SK-N-SH (cell line): Measurements from ENCODE around the gene PTPRD. TPM values are rescaled to one million over a fixed set of nuclear protein-coding genes. Genes with fewer than 3 reads are reported as not detected.

Source experiments
- CTCF ChIA-PET: fragments of 300-600, 350-600 bp; formaldehyde crosslinking; extraction: SDS; loops from one replicate; lab custom pipeline; 2021; lab: Yijun Ruan, JAX
- POLR2A ChIA-PET: fragments of 350-600 bp; sonication (Branson Sonifier 250); formaldehyde crosslinking; extraction: SDS; loops from one replicate; lab custom pipeline; 2020; ENCODE audit warnings: antibody characterized with exemption, inconsistent platforms; lab: Yijun Ruan, JAX
- DNase-seq: peaks from one replicate; pipeline ENCODE4 v3.0.0; 2012
- H2AFZ ChIP-seq: fragments of 200-600 bp; sonication (generic); 2 replicates; pipeline ENCODE4 v1.8.1; 2016; ENCODE audit warnings: antibody characterized with exemption, mild to moderate bottlenecking, low read depth
- H3F3A ChIP-seq: fragments of 200-600 bp; sonication (generic); replicated peaks from 2 replicates; pipeline ENCODE3; 2016; ENCODE audit warnings: antibody characterized with exemption, mild to moderate bottlenecking; ENCODE audit not compliant: insufficient read depth
- H3K27ac ChIP-seq, 2 experiments: fragments of 200-500 bp in 1 of 2; fragments of 200-600 bp in 1 of 2; sonication (Bioruptor generic) in 1 of 2; sonication (generic), shearing (Covaris generic) in 1 of 2; 2 replicates each; pipeline versions ENCODE4 v1.5.1 to v1.6.1; 2014 to 2016; ENCODE audit warnings: low read depth in 2 of 2, inconsistent platforms in 1 of 2, low read length in 1 of 2, mild to moderate bottlenecking in 1 of 2, mixed read lengths in 1 of 2
- H3K27me3 ChIP-seq: fragments of 200-600 bp; sonication (generic), shearing (Covaris generic); 2 replicates; pipeline ENCODE4 v1.6.1; 2016; ENCODE audit warnings: mixed run types; ENCODE audit not compliant: insufficient read depth
- H3K36me3 ChIP-seq, 2 experiments: fragments of 200-500 bp in 1 of 2; fragments of 200-600 bp in 1 of 2; sonication (Bioruptor generic) in 1 of 2; sonication (generic) in 1 of 2; replicated peaks in 1 of 2; 2 replicates each; pipeline versions ENCODE3 to v1.5.1; 2014 to 2016; ENCODE audit warnings: low read length in 1 of 2, mild to moderate bottlenecking in 1 of 2; ENCODE audit not compliant: insufficient read depth in 2 of 2, control insufficient read depth in 1 of 2
- H3K4me1 ChIP-seq, 2 experiments: fragments of 200-500 bp in 1 of 2; fragments of 200-600 bp in 1 of 2; sonication (Bioruptor generic) in 1 of 2; sonication (generic), shearing (Covaris generic) in 1 of 2; 2 replicates each; pipeline versions ENCODE4 v1.5.1 to v1.6.1; 2014 to 2016; ENCODE audit warnings: low read depth in 1 of 2, low read length in 1 of 2, mixed run types in 1 of 2; ENCODE audit not compliant: insufficient read depth in 2 of 2, control insufficient read depth in 1 of 2
- H3K4me2 ChIP-seq: fragments of 200-600 bp; sonication (generic), shearing (Covaris generic); 2 replicates; pipeline ENCODE4 v1.6.1; 2017; ENCODE audit warnings: mixed run types
- H3K4me3 ChIP-seq, 2 experiments: fragments of 200-500 bp in 1 of 2; fragments of 200-600 bp in 1 of 2; sonication (Bioruptor generic) in 1 of 2; sonication (generic), shearing (Covaris generic) in 1 of 2; 2 replicates each; pipeline versions ENCODE4 v1.5.1 to v1.8.1; 2014 to 2016; ENCODE audit warnings: low read depth in 2 of 2, inconsistent platforms in 1 of 2, low read length in 1 of 2, mild to moderate bottlenecking in 1 of 2, mixed read lengths in 1 of 2, moderate library complexity in 1 of 2
- H3K79me2 ChIP-seq: fragments of 200-600 bp; sonication (generic); 2 replicates; pipeline ENCODE4 v1.8.1; 2017; ENCODE audit warnings: mild to moderate bottlenecking; ENCODE audit not compliant: insufficient read depth
- H3K9ac ChIP-seq: fragments of 200-600 bp; sonication (generic); 2 replicates; pipeline ENCODE4 v1.6.1; 2017; ENCODE audit warnings: mixed run types
- H3K9me2 ChIP-seq: fragments of 200-600 bp; sonication (generic); 2 replicates; pipeline ENCODE4 v1.6.1; 2017; ENCODE audit warnings: mixed run types
- H3K9me3 ChIP-seq: fragments of 200-600 bp; sonication (generic); 2 replicates; pipeline ENCODE4 v1.6.1; 2017; ENCODE audit warnings: mixed run types, mild to moderate bottlenecking, moderate library complexity
- H4K20me1 ChIP-seq: fragments of 200-600 bp; sonication (generic); 2 replicates; pipeline ENCODE4 v1.6.1; 2017; ENCODE audit warnings: mild to moderate bottlenecking, mixed run types; ENCODE audit not compliant: insufficient read depth
- CHD2 ChIP-seq: fragments of 150-350 bp; IDR thresholded peaks from 2 replicates; pipeline ENCODE4 v1.6.1; 2018; ENCODE audit warnings: low read length; ENCODE audit not compliant: partially characterized antibody
- FOXJ3 ChIP-seq: sonication (generic); formaldehyde crosslinking; IDR thresholded peaks from 2 replicates; pipeline ENCODE4 v1.5.1; 2020; ENCODE audit warnings: mild to moderate bottlenecking, missing genetic modification reagents
- MEF2A ChIP-seq: IDR thresholded peaks from 2 replicates; pipeline ENCODE4 v1.4.0; 2012; ENCODE audit warnings: low read depth, borderline replicate concordance
- MXI1 ChIP-seq: IDR thresholded peaks from 2 replicates; pipeline ENCODE4 v1.6.1; 2012; ENCODE audit warnings: mild to moderate bottlenecking, low read depth, low read length, improper control_type of control experiment
- POLR2AphosphoS5 ChIP-seq: IDR thresholded peaks from 2 replicates; pipeline ENCODE4 v1.6.1; 2012; ENCODE audit warnings: low read depth, low read length
- RAD21 ChIP-seq: IDR thresholded peaks from 2 replicates; pipeline ENCODE4 v1.6.1; 2012; ENCODE audit warnings: mild to moderate bottlenecking, low read length
- RXRA ChIP-seq: IDR thresholded peaks from 2 replicates; pipeline ENCODE4 v1.4.0; 2012; ENCODE audit warnings: low read depth, mild to moderate bottlenecking, borderline replicate concordance
- SMC3 ChIP-seq: IDR thresholded peaks from 2 replicates; pipeline ENCODE4 v1.6.1; 2012; ENCODE audit warnings: low read depth, low read length, improper control_type of control experiment
- TCF12 ChIP-seq: IDR thresholded peaks from 2 replicates; pipeline ENCODE4 v1.4.0; 2012
- WGBS: methylation state at CpG from one replicate; pipeline ENCODE4 v1.1.6; 2017; ENCODE audit warnings: low lambda C conversion rate; 5-methylcytosine and 5-hydroxymethylcytosine counted together
- polyA plus RNA-seq, 3 experiments: library from polyadenylated mRNA; depleted of rRNA; stranded (reverse); fragments of >200 nt; gene quantifications; 2 replicates each; pipeline ENCODE4 v1.2.3, GENCODE V29; 2012
- TF ChIP-seq, protein P1 (sequence below): IDR thresholded peaks from 2 replicates; pipeline ENCODE4; 2012
- TF ChIP-seq, protein P2 (sequence below): IDR thresholded peaks from 2 replicates; pipeline ENCODE4 v1.6.1; 2012; ENCODE audit warnings: mild to moderate bottlenecking, low read depth, low read length, moderate library complexity
- TF ChIP-seq, protein P3 (sequence below): IDR thresholded peaks from 2 replicates; pipeline ENCODE4 v1.4.0; 2012; ENCODE audit warnings: low read depth, borderline replicate concordance
- TF ChIP-seq, protein P4 (sequence below): IDR thresholded peaks from 2 replicates; pipeline ENCODE4 v1.4.0; 2012; ENCODE audit warnings: low read depth, borderline replicate concordance
- TF ChIP-seq, protein P5 (sequence below): fragments of 150-350 bp; IDR thresholded peaks from 2 replicates; pipeline ENCODE4 v1.6.1; 2016; ENCODE audit warnings: mild to moderate bottlenecking, low read depth, low read length

The PTPRD gene
- polyA plus RNA-seq, 1 of the 3 experiments (the other 2 are of a cell fraction), result 0.15 TPM

DNA sequence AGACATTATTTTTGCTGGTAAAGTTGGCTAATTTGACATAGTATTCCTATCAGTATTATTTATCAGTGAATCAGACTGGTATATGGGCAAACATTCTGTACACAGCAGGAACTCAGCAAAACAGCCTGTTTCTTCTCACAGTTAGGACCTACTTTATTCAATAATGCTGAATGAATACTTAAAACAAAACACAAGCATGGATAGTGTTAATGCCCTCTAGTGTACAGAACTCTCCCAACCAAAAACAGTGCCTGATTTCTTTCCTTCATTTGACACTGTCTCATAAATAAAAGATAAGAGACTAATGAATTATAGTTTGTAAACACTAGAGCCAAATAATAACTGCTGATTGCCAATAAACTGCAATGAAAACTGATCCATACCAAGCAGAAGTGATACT is 1113.3 kb downstream of the PTPRD start:
- no peak overlapping the region for H3K4me2 ChIP-seq
- H3K4me1 ChIP-seq, result no peaks in the 10 kb centered on the region
- no peaks in the 10 kb centered on the region for H3K27me3 ChIP-seq
- H3K27ac ChIP-seq, result no peak overlapping the region
- no peaks in the 10 kb centered on the region for H3K9me3 ChIP-seq
- POLR2A ChIA-PET, result no interaction called here
- no peak overlapping the region for H3K9ac ChIP-seq
- H3F3A ChIP-seq, result no peaks in the 10 kb centered on the region
- DNase-seq, result no peak
- TF ChIP-seq POLR2AphosphoS5 (no peak), TCF12 (no peak), SMC3 (no peak), RAD21 (peak; percentile 15; the same call in 1 of the 2 replicates), MXI1 (no peak)
- TF ChIP-seq, protein P1, sequence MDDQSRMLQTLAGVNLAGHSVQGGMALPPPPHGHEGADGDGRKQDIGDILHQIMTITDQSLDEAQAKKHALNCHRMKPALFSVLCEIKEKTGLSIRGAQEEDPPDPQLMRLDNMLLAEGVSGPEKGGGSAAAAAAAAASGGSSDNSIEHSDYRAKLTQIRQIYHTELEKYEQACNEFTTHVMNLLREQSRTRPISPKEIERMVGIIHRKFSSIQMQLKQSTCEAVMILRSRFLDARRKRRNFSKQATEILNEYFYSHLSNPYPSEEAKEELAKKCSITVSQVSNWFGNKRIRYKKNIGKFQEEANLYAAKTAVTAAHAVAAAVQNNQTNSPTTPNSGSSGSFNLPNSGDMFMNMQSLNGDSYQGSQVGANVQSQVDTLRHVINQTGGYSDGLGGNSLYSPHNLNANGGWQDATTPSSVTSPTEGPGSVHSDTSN, result no peak
- TF ChIP-seq, protein P2, sequence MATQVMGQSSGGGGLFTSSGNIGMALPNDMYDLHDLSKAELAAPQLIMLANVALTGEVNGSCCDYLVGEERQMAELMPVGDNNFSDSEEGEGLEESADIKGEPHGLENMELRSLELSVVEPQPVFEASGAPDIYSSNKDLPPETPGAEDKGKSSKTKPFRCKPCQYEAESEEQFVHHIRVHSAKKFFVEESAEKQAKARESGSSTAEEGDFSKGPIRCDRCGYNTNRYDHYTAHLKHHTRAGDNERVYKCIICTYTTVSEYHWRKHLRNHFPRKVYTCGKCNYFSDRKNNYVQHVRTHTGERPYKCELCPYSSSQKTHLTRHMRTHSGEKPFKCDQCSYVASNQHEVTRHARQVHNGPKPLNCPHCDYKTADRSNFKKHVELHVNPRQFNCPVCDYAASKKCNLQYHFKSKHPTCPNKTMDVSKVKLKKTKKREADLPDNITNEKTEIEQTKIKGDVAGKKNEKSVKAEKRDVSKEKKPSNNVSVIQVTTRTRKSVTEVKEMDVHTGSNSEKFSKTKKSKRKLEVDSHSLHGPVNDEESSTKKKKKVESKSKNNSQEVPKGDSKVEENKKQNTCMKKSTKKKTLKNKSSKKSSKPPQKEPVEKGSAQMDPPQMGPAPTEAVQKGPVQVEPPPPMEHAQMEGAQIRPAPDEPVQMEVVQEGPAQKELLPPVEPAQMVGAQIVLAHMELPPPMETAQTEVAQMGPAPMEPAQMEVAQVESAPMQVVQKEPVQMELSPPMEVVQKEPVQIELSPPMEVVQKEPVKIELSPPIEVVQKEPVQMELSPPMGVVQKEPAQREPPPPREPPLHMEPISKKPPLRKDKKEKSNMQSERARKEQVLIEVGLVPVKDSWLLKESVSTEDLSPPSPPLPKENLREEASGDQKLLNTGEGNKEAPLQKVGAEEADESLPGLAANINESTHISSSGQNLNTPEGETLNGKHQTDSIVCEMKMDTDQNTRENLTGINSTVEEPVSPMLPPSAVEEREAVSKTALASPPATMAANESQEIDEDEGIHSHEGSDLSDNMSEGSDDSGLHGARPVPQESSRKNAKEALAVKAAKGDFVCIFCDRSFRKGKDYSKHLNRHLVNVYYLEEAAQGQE, result no peak
- H3K4me3 ChIP-seq, result no peak overlapping the region
- no peaks in the 10 kb centered on the region for H3K79me2 ChIP-seq
- H4K20me1 ChIP-seq, result no peaks in the 10 kb centered on the region
- H3K36me3 ChIP-seq, result no peaks in the 10 kb centered on the region
- CTCF ChIA-PET, result no interaction called here
- no peaks in the 10 kb centered on the region for H3K9me2 ChIP-seq
- H2AFZ ChIP-seq, result no peak overlapping the region

DNA sequence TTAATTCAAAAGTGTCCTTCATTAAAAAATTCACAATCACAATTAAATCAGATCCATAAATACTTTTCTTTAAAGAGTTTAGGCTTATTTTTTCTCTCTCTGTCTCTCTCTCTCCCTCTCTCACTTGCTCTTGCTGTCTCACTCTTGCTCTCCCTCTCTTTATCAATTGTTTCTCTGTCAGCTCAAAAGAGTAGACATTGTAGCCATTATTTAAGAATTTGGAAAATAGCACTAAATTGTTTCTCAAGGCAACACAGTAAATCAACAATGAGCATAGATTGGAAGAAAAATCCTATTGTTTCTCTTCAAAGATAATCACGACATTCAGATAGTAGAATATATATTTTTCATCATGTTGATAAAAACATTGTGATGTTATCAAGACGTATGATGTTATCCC is 1114.0 kb downstream of the PTPRD start:
- Histone ChIP-seq H3K27ac (no peak overlapping the region), H3K4me3 (no peak overlapping the region), H3K27me3 (no peaks in the 10 kb centered on the region), H3K9me3 (no peaks in the 10 kb centered on the region), H3K9me2 (no peaks in the 10 kb centered on the region), H3K4me2 (no peak overlapping the region), H3K4me1 (no peaks in the 10 kb centered on the region), H3K36me3 (no peaks in the 10 kb centered on the region), H3F3A (no peaks in the 10 kb centered on the region), H2AFZ (no peak overlapping the region), H3K79me2 (no peaks in the 10 kb centered on the region), H3K9ac (no peak overlapping the region), H4K20me1 (no peaks in the 10 kb centered on the region)
- DNase-seq, result no peak
- WGBS, result 19% methylated on average over 2 of the region's 2 CpGs
- POLR2A ChIA-PET, result no interaction called here
- CTCF ChIA-PET, result no interaction called here
- TF ChIP-seq RXRA, result no peak
- TF ChIP-seq, protein P2, result no peak
- no peak for TF ChIP-seq MXI1
- TF ChIP-seq SMC3, result no peak
- TF ChIP-seq, protein P3, sequence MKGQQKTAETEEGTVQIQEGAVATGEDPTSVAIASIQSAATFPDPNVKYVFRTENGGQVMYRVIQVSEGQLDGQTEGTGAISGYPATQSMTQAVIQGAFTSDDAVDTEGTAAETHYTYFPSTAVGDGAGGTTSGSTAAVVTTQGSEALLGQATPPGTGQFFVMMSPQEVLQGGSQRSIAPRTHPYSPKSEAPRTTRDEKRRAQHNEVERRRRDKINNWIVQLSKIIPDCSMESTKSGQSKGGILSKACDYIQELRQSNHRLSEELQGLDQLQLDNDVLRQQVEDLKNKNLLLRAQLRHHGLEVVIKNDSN, result no peak
- TF ChIP-seq, protein P4, sequence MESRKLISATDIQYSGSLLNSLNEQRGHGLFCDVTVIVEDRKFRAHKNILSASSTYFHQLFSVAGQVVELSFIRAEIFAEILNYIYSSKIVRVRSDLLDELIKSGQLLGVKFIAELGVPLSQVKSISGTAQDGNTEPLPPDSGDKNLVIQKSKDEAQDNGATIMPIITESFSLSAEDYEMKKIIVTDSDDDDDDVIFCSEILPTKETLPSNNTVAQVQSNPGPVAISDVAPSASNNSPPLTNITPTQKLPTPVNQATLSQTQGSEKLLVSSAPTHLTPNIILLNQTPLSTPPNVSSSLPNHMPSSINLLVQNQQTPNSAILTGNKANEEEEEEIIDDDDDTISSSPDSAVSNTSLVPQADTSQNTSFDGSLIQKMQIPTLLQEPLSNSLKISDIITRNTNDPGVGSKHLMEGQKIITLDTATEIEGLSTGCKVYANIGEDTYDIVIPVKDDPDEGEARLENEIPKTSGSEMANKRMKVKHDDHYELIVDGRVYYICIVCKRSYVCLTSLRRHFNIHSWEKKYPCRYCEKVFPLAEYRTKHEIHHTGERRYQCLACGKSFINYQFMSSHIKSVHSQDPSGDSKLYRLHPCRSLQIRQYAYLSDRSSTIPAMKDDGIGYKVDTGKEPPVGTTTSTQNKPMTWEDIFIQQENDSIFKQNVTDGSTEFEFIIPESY, result no peak
- no peak for TF ChIP-seq CHD2
- TF ChIP-seq FOXJ3 (CRISPR knock-in tag), result no peak
- TF ChIP-seq MEF2A, result no peak
- TF ChIP-seq, protein P5, sequence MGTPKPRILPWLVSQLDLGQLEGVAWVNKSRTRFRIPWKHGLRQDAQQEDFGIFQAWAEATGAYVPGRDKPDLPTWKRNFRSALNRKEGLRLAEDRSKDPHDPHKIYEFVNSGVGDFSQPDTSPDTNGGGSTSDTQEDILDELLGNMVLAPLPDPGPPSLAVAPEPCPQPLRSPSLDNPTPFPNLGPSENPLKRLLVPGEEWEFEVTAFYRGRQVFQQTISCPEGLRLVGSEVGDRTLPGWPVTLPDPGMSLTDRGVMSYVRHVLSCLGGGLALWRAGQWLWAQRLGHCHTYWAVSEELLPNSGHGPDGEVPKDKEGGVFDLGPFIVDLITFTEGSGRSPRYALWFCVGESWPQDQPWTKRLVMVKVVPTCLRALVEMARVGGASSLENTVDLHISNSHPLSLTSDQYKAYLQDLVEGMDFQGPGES, result no peak
